BLaER1 (cell line): Measurements from ENCODE around the gene PPAT.
"Not testable (repeated sequence)": the region's sequence is repeated elsewhere in the genome, so short reads cannot be mapped to it uniquely, and the experiment has no call there.

Experiments used
- H3K27ac ChIP-seq: shearing (Covaris generic); formaldehyde crosslinking; 2 replicates; pipeline ENCODE4 v1.8.1; 2022
- H3K27me3 ChIP-seq: shearing (Covaris generic); formaldehyde crosslinking; 2 replicates; pipeline ENCODE4 v1.8.1; 2022
- H3K36me3 ChIP-seq: shearing (Covaris generic); formaldehyde crosslinking; 2 replicates; pipeline ENCODE4 v1.8.1; 2022
- H3K4me1 ChIP-seq: shearing (Covaris generic); formaldehyde crosslinking; 2 replicates; pipeline ENCODE4 v1.8.1; 2022
- H3K4me2 ChIP-seq: shearing (Covaris generic); formaldehyde crosslinking; 2 replicates; pipeline ENCODE4 v1.8.1; 2022
- H3K4me3 ChIP-seq: shearing (Covaris generic); formaldehyde crosslinking; 2 replicates; pipeline ENCODE4 v1.8.1; 2022
- H3K9ac ChIP-seq: shearing (Covaris generic); formaldehyde crosslinking; 2 replicates; pipeline ENCODE4 v1.8.1; 2022
- H3K9me3 ChIP-seq: shearing (Covaris generic); formaldehyde crosslinking; 2 replicates; pipeline ENCODE4 v1.8.1; 2022
- H4K20me1 ChIP-seq: shearing (Covaris generic); formaldehyde crosslinking; 2 replicates; pipeline ENCODE4 v1.8.1; 2022
- Cebpa-rat ChIP-seq: shearing (Covaris generic); IDR thresholded peaks from 2 replicates; pipeline ENCODE4 v1.8.1; 2022

PPAT gene

GRCh38 chr4:56435140-56435926, at the start of gene PPAT:
Gene PPAT, minus strand, starts transcription at chr4:56435615. Its CDS starts 138 bp downstream, at chr4:56435477.
- Histone ChIP-seq H3K4me1 (peaks cover 56% of the 10 kb centered on the region), H3K4me2 (peak within 1 kb of the TSS; percentile 89)

GRCh38 chr4:56480691-56481090, 45.3 kb upstream of the PPAT start:
- H3K4me3 ChIP-seq, result no peak overlapping the region
- H3K27me3 ChIP-seq, result no peaks in the 10 kb centered on the region
- no peak overlapping the region for H3K4me2 ChIP-seq
- peaks cover 96% of the 10 kb centered on the region for H3K36me3 ChIP-seq
- no peak overlapping the region for H3K27ac ChIP-seq
- H4K20me1 ChIP-seq, result no peaks in the 10 kb centered on the region
- H3K9ac ChIP-seq, result no peak overlapping the region
- TF ChIP-seq Cebpa-rat, result no peak
- no peaks in the 10 kb centered on the region for H3K4me1 ChIP-seq
- no peaks in the 10 kb centered on the region for H3K9me3 ChIP-seq

More at GRCh38 chr4:56435140-56435926, at the start of gene PPAT:
- Histone ChIP-seq H3K36me3 (peaks cover 13% of the 10 kb centered on the region; the same call in 1 of the 2 replicates), H3K4me3 (peak within 1 kb of the TSS; percentile 81), H3K9ac (peak within 1 kb of the TSS; percentile 93), H4K20me1 (peaks cover 84% of the 10 kb centered on the region), H3K9me3 (no peaks in the 10 kb centered on the region), H3K27me3 (no peaks in the 10 kb centered on the region), H3K27ac (peak within 1 kb of the TSS; percentile 94)
- TF ChIP-seq Cebpa-rat, result no peak

GRCh38 chr4:56477192-56477702, 41.8 kb upstream of the PPAT start:
- H3K9me3 ChIP-seq, result no peaks in the 10 kb centered on the region
- no peak overlapping the region for H3K4me3 ChIP-seq
- TF ChIP-seq Cebpa-rat, result no peak
- peaks cover 98% of the 10 kb centered on the region for H3K36me3 ChIP-seq
- H3K27me3 ChIP-seq, result no peaks in the 10 kb centered on the region
- no peaks in the 10 kb centered on the region for H4K20me1 ChIP-seq
- H3K4me1 ChIP-seq, result no peaks in the 10 kb centered on the region
- H3K9ac ChIP-seq, result no peak overlapping the region
- no peak overlapping the region for H3K27ac ChIP-seq
- no peak overlapping the region for H3K4me2 ChIP-seq

- Histone ChIP-seq H3K4me2 (no peak overlapping the region), H3K4me3 (no peak overlapping the region)
- no peak for TF ChIP-seq Cebpa-rat
Observed at GRCh38 chr4:56475917-56476316, 40.5 kb upstream of the PPAT start.

GRCh38 chr4:56469489-56470210, 34.2 kb upstream of the PPAT start:
- peaks cover 40% of the 10 kb centered on the region for H4K20me1 ChIP-seq
- H3K4me2 ChIP-seq, result peak overlapping the region; percentile 93
- peaks cover 43% of the 10 kb centered on the region for H3K4me1 ChIP-seq
- H3K9ac ChIP-seq, result peak overlapping the region; percentile 92; the same call in 1 of the 2 replicates
- no peaks in the 10 kb centered on the region for H3K27me3 ChIP-seq
- H3K27ac ChIP-seq, result no peak overlapping the region
- peak overlapping the region; percentile 96; the same call in 1 of the 2 replicates for H3K4me3 ChIP-seq
- H3K36me3 ChIP-seq, result peaks cover 44% of the 10 kb centered on the region
- no peaks in the 10 kb centered on the region for H3K9me3 ChIP-seq
- TF ChIP-seq Cebpa-rat, result no peak

More at GRCh38 chr4:56475917-56476316, 40.5 kb upstream of the PPAT start:
- no peak overlapping the region for H3K27ac ChIP-seq
- H3K27me3 ChIP-seq, result no peaks in the 10 kb centered on the region
- peaks cover 6% of the 10 kb centered on the region for H4K20me1 ChIP-seq
- H3K9me3 ChIP-seq, result no peaks in the 10 kb centered on the region
- peaks cover 96% of the 10 kb centered on the region for H3K36me3 ChIP-seq
- H3K4me1 ChIP-seq, result no peaks in the 10 kb centered on the region
- no peak overlapping the region for H3K9ac ChIP-seq

GRCh38 chr4:56468097-56468422, 32.6 kb upstream of the PPAT start:
- peak overlapping the region; percentile 93 for H3K4me2 ChIP-seq
- no peak for TF ChIP-seq Cebpa-rat
- H3K36me3 ChIP-seq, result peaks cover 33% of the 10 kb centered on the region
- H3K27me3 ChIP-seq, result no peaks in the 10 kb centered on the region
- H4K20me1 ChIP-seq, result peaks cover 50% of the 10 kb centered on the region
- peaks cover 46% of the 10 kb centered on the region for H3K4me1 ChIP-seq
- H3K4me3 ChIP-seq, result peak overlapping the region; percentile 96
- peak overlapping the region; percentile 92 for H3K9ac ChIP-seq
- peak overlapping the region; percentile 90 for H3K27ac ChIP-seq
- no peaks in the 10 kb centered on the region for H3K9me3 ChIP-seq

- peaks cover 56% of the 10 kb centered on the region for H4K20me1 ChIP-seq
- peak within 1 kb of the TSS; percentile 96 for H3K4me3 ChIP-seq
- peaks cover 33% of the 10 kb centered on the region for H3K36me3 ChIP-seq
- H3K4me2 ChIP-seq, result peak within 1 kb of the TSS; percentile 93
- H3K27ac ChIP-seq, result peak within 1 kb of the TSS; percentile 90
- peaks cover 46% of the 10 kb centered on the region for H3K4me1 ChIP-seq
- H3K9ac ChIP-seq, result peak within 1 kb of the TSS; percentile 92
- no peaks in the 10 kb centered on the region for H3K27me3 ChIP-seq
- TF ChIP-seq Cebpa-rat, result no peak
- H3K9me3 ChIP-seq, result no peaks in the 10 kb centered on the region
Observed at GRCh38 chr4:56467284-56468096, 32.1 kb upstream of the PPAT start, which contains the start of gene SRP72. Gene SRP72, plus strand, starts transcription at chr4:56467617. Its CDS starts 19 bp downstream, at chr4:56467636.

GRCh38 chr4:56466910-56467283, 31.5 kb upstream of the PPAT start:
- H3K4me2 ChIP-seq, result peak overlapping the region; percentile 87
- H3K36me3 ChIP-seq, result peaks cover 33% of the 10 kb centered on the region
- H3K9ac ChIP-seq, result peak overlapping the region; percentile 92
- peak overlapping the region; percentile 96 for H3K4me3 ChIP-seq
- peaks cover 62% of the 10 kb centered on the region for H4K20me1 ChIP-seq
- no peak for TF ChIP-seq Cebpa-rat
- no peaks in the 10 kb centered on the region for H3K9me3 ChIP-seq
- H3K27me3 ChIP-seq, result no peaks in the 10 kb centered on the region
- peaks cover 46% of the 10 kb centered on the region for H3K4me1 ChIP-seq
- peak overlapping the region; percentile 90 for H3K27ac ChIP-seq

GRCh38 chr4:56466296-56466761, 30.9 kb upstream of the PPAT start:
- peak overlapping the region; percentile 87 for H3K4me2 ChIP-seq
- peak overlapping the region; percentile 96 for H3K4me3 ChIP-seq
- peaks cover 33% of the 10 kb centered on the region for H3K36me3 ChIP-seq
- not testable (repeated sequence) for H3K27me3 ChIP-seq, H3K9me3 ChIP-seq
- H3K27ac ChIP-seq, result peak overlapping the region; percentile 90
- H3K4me1 ChIP-seq, result peaks cover 46% of the 10 kb centered on the region
- H3K9ac ChIP-seq, result peak overlapping the region; percentile 92
- H4K20me1 ChIP-seq, result peaks cover 63% of the 10 kb centered on the region
